Ascending aorta (tissue), 2 donors: ENCODE data around the gene IFITM10. TPM values are rescaled to one million over a fixed set of nuclear protein-coding genes. Genes with fewer than 3 reads are reported as not detected.

Source experiments
- DNase-seq, 2 donors: peaks; one replicate each; pipeline ENCODE4 v3.0.0-alpha.2; 2019; ENCODE audit warnings: low spot score in 2 of 2
- H3K27ac ChIP-seq, 2 donors: fragments of 200-600 bp; sonication (generic); one replicate each; pipeline ENCODE4 v1.5.1; 2016 to 2017; ENCODE audit warnings: mild to moderate bottlenecking in 1 of 2
- H3K27me3 ChIP-seq: fragments of 200-600 bp; sonication (generic); one replicate; pipeline ENCODE4 v1.5.1; 2017
- H3K36me3 ChIP-seq, 2 donors: fragments of 200-600 bp; sonication (generic); one replicate each; pipeline ENCODE4 v1.5.1; 2016
- H3K4me1 ChIP-seq, 2 donors: fragments of 200-600 bp; sonication (generic); one replicate each; pipeline ENCODE4 v1.5.1; 2016 to 2017; ENCODE audit warnings: mild to moderate bottlenecking in 1 of 2
- H3K4me3 ChIP-seq, 2 donors: fragments of 200-600 bp; sonication (generic); one replicate each; pipeline ENCODE4 v1.5.1; 2016 to 2017; ENCODE audit warnings: mild to moderate bottlenecking in 1 of 2
- H3K9me3 ChIP-seq, 2 donors: fragments of 200-600 bp; sonication (generic); one replicate each; pipeline ENCODE4 v1.5.1; 2016
- CTCF ChIP-seq, 3 experiments: fragments of 200-600 bp in 2 of 3; fragments of 450-650 bp in 1 of 3; sonication (generic) in 2 of 3; IDR thresholded peaks; one replicate each; pipeline ENCODE4 v1.5.1; 2016 to 2019; ENCODE audit warnings: antibody characterized with exemption in 3 of 3, mild to moderate bottlenecking in 1 of 3, moderate library complexity in 1 of 3
- intact Hi-C: fragments of 100-400 bp; cut with DNase I; formaldehyde crosslinking; loops from one replicate; pipeline ENCODE4 v1.15.1; 2023
- total RNA-seq: library from RNA; depleted of rRNA; stranded (reverse); fragments of >200 nt; gene quantifications from one replicate; pipeline ENCODE4 v1.1.0, GENCODE V29; 2016

Gene IFITM10
- total RNA-seq, 1 donor from 2014 or later = 2.9 TPM

DNA sequence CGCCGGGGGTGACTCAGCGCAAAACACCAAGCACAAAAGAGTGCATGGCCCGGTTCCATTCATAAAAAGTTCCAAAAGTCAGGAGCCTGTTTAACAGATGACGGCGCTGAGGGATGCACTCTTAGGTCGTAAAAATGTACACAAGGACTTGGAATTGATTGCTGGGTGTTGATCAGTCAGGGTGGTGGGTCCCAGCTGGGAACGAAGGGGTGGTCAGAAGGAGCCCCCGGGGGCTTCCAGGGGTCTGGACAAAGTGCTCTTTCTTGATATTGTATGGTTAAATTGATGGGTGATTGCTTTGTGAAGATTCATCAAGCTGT lies 20.7 kb downstream of the IFITM10 start:
- DNase-seq = no peak
- intact Hi-C loops = no loop called here
- Histone ChIP-seq H3K9me3 (no peaks in the 10 kb centered on the region), H3K36me3 (no peaks in the 10 kb centered on the region), H3K27ac (no peak overlapping the region), H3K4me3 (no peak overlapping the region), H3K27me3 (peaks cover 3% of the 10 kb centered on the region), H3K4me1 (no peaks in the 10 kb centered on the region)
- no peak for TF ChIP-seq CTCF (IDR thresholded peaks at IDR 0.05)

GRCh38 chr11:1728931-1729691 lies 21.3 kb downstream of the IFITM10 start:
- H3K9me3 ChIP-seq = no peaks in the 10 kb centered on the region
- H3K27ac ChIP-seq = no peak overlapping the region
- no peak for TF ChIP-seq CTCF (IDR thresholded peaks at IDR 0.05)
- peak in 1 of 2 donors; percentile 56 for DNase-seq
- H3K27me3 ChIP-seq = peaks cover 3% of the 10 kb centered on the region
- H3K4me1 ChIP-seq = no peaks in the 10 kb centered on the region
- no peaks in the 10 kb centered on the region for H3K36me3 ChIP-seq
- H3K4me3 ChIP-seq = no peak overlapping the region
- intact Hi-C loops = no loop called here

DNA sequence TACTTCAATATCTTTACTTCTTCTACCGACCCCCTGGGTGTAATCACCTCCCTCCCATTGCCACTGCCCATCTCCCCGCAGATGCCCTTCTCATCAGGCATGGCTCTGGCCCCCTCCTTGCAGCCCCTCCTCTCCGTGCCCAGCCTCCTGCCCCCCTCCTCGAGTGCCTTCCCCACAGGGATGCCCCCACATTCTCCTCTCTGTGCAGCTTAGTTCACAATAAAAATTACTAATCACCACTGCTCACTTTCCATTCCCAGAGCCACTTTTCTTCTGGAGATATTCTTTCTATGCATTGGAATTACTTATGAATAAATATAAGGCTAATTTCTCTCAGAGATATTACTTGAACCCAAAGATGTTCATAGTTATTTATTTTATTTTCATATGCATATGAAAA lies 22.1 kb downstream of the IFITM10 start:
- H3K27me3 ChIP-seq = peaks cover 3% of the 10 kb centered on the region
- DNase-seq = peak in 1 of 2 donors; percentile 45

GRCh38 chr11:1727861-1728260 lies 22.5 kb downstream of the IFITM10 start:
- H3K9me3 ChIP-seq = no peaks in the 10 kb centered on the region
- H3K27me3 ChIP-seq = peaks cover 3% of the 10 kb centered on the region
- H3K36me3 ChIP-seq = no peaks in the 10 kb centered on the region
- no peak overlapping the region for H3K27ac ChIP-seq
- no peaks in the 10 kb centered on the region for H3K4me1 ChIP-seq
- intact Hi-C loops = no loop called here
- peak in 1 of 2 donors; percentile 28 for DNase-seq
- H3K4me3 ChIP-seq = no peak overlapping the region
- no peak for TF ChIP-seq CTCF (IDR thresholded peaks at IDR 0.05)

More for the DNA sequence above, 22.1 kb downstream of the IFITM10 start:
- no peak overlapping the region for H3K27ac ChIP-seq
- intact Hi-C loops = no loop called here
- H3K36me3 ChIP-seq = no peaks in the 10 kb centered on the region
- H3K4me3 ChIP-seq = no peak overlapping the region
- TF ChIP-seq CTCF (IDR thresholded peaks at IDR 0.05) = no peak
- H3K9me3 ChIP-seq = no peaks in the 10 kb centered on the region
- no peaks in the 10 kb centered on the region for H3K4me1 ChIP-seq

- Histone ChIP-seq H3K4me3 (no peak overlapping the region), H3K4me1 (no peaks in the 10 kb centered on the region), H3K9me3 (no peaks in the 10 kb centered on the region), H3K27ac (no peak overlapping the region), H3K27me3 (peaks cover 3% of the 10 kb centered on the region), H3K36me3 (no peaks in the 10 kb centered on the region)
- intact Hi-C loops = no loop called here
- TF ChIP-seq CTCF (IDR thresholded peaks at IDR 0.05) = no peak
- peak in 1 of 2 donors; percentile 30 for DNase-seq
Measured at GRCh38 chr11:1727096-1727690, 23.2 kb downstream of the IFITM10 start.
